Hindlimb muscle (tissue), 1 donor: ENCODE results near the gene FAM3D. TPM values are rescaled to one million over a fixed set of nuclear protein-coding genes. Genes with fewer than 3 reads are reported as not detected.
"Not testable (repeated sequence)": the region's sequence is repeated elsewhere in the genome, so short reads cannot be mapped to it uniquely, and the experiment has no call there.

Experiments
- DNase-seq: peaks from one replicate; pipeline ENCODE4 v3.0.0-alpha.2; 2013
- polyA plus RNA-seq: library from polyadenylated mRNA; unstranded; fragments of 120-200 nt; gene quantifications from one replicate; pipeline ENCODE4 v1.2.1, GENCODE V29; 2013; ENCODE audit not compliant: insufficient read length

Gene FAM3D, protein sequence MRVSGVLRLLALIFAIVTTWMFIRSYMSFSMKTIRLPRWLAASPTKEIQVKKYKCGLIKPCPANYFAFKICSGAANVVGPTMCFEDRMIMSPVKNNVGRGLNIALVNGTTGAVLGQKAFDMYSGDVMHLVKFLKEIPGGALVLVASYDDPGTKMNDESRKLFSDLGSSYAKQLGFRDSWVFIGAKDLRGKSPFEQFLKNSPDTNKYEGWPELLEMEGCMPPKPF
- not detected for polyA plus RNA-seq

GRCh38 chr3:58666683-58667082 is at the start of gene FAM3D:
FAM3D (minus strand) TSS chr3:58666774; CDS start chr3:58655563, 11,211 bp downstream.
- no peak for DNase-seq

- DNase-seq: no peak
These were observed 47.3 kb upstream of the FAM3D start for GRCh38 chr3:58713715-58714401.

DNA sequence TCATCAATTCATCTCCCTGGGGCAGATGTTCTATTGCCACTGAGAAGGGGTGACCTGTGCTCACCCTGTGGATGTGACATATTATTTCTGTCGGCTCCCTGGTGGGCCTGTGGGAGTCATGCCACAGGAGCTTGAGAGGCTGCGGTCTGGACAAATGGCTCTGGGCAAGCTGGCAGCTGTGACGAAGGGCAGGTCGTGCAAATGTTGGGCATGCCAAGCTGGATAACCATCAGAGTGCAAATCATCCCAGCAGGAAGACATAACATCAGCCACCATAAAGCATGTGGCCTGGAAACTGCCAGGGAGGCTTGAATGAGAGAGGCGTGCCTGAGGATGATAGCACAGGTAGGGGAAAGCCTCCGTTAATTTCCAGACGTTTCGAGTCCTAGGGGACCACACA is 45.3 kb upstream of the FAM3D start:
- DNase-seq: no peak

DNA sequence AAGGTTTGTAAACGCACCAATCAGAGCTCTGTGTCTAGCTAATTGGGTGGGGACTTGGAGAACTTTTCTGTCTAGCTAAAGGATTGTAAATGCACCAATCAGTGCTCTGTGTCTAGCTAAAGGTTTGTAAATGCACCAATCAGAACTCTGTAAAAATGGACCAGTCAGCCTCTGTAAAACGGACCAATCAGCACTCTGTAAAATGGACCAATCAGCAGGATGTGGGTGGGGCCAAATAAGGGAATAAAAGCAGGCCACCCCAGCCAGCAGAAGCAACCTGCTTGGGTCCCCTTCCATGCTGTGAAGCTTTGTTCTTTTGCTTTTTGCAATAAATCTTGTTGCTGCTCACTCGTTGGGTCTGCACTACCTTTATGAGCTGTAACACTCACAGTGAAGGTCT is 42.4 kb upstream of the FAM3D start:
- DNase-seq: not testable (repeated sequence)

DNA sequence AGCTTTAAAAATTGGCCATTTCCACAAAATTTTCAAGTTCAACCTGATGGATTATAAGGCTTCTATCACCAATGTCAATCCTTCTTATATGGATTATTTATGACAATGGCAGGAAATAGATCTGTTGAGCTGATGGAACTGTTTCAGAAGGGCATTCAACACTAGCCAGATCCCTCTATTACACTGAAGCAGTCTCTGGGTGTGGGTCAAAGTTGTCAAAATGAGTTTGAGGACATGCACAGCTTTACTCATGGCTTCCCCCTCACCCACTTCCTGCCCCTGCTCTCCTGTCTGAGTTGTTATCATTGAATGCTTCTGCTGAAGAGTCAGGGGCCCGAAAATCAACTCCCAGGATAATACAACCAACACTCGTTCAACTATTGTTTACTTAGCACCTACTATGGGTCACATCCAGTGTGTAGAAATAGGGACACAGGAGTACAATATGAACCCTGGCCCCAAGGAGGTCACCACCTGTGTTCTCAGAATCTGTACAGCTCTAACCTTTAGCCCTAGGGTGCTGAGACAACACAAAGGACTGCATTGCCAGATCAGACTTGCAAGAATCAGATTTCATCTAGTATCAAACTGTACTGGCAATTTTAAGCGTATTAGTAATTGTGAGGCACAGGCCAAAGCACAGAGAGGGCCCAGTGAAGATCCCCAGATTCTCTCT is 41.7 kb upstream of the FAM3D start:
- DNase-seq: no peak

- DNase-seq: no peak
These were observed 40.9 kb upstream of the FAM3D start for GRCh38 chr3:58707390-58707930.

- no peak for DNase-seq
These were observed 40.0 kb upstream of the FAM3D start for GRCh38 chr3:58706395-58707167.

DNA sequence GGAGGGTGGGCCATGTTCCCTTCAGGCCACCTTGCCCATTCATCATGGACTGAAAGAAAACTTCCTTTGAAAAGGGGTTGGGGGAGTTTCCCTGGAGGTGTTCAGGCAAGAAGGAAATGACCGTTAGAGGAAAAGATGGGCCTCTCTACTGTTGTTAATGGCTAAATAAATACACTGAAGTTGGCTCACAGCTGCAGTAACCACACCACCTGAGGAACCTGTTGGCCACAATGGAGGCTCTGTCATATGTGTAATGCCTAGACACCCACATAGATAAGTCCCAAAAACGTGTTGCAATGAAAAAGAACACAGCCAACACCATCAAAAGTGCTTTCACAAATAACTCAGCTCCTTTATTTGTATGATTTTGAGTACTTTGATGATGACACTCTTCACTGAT is 38.2 kb upstream of the FAM3D start:
- no peak for DNase-seq

DNA sequence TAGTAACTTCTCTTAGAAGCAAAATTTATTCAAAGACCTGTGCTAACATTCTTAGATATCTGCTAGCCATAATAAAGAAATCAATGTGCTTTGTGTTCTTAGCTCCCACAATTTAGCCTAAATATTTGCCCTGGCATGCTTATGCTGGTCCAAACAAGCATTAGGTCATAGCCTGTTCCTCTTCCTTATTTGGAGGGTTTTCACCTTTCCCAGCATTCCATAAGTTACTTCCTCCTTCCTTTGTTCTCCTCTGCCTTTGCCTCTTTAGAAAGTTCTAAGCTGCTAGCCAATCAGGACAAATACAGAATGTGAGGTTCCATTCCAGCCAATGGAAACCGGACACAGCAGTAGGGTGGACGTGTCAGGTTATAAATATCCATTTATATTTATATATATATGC is 37.7 kb upstream of the FAM3D start:
- not testable (repeated sequence) for DNase-seq

- no peak for DNase-seq
These were observed 31.7 kb upstream of the FAM3D start for GRCh38 chr3:58698246-58698645.

GRCh38 chr3:58697561-58697960 is 31.0 kb upstream of the FAM3D start:
- no peak for DNase-seq

DNA sequence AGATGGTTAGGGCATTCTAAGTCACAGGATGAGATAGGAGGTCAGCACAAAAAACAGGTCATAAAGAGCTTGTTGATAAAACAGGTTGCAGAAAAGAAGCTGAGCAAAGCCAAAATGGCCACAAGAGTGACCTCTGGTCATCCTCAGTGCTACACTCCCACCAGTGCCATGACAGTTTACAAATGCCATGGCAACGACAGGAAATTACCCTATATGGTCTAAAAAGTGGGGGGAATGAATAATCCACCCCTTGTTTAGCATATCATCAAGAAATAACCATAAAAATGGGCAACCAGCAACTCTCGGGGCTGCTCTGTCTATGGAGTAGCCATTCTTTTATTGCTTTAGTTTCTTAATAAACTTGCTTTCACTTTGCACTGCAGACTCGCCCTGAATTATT is 30.2 kb upstream of the FAM3D start:
- not testable (repeated sequence) for DNase-seq

DNA sequence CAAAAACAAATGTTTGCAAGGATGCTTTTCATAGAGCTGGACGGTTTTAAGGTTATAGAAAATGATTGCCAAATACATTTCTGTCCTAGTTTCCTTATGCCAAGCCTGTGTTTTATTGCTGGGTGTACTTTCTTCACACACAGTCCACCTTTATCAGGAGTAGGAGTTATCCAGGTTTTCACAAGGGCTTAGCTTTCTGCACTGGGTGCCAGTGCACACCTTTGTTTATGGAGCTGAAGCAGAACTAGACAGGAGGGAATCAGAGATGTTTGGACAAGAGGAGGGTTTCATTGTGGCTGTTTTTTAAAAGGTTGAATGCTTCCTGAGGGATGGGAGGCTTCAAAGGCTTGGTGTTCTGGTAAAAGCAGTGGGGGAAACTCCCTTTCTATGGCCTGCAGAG is 29.5 kb upstream of the FAM3D start:
- DNase-seq: no peak

DNA sequence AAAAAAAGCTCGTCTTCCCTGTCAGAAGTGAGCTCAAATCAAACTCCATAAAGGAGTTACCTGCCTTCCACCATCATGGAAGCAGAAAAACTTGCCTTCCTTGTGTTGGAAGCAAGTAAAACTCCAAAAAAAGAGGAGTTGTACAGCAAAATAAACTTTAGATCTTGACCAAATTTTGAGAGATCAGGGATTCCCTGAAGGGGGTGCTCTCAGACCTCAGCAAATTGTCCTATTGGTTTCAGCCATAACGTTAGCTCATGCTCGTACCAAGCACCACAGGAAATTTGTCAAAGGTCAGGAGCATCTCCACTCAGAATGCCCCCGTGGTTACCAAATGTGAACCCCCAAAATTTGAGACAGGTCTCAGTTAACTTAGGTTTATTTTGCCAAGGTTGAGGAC is 28.7 kb upstream of the FAM3D start:
- DNase-seq: not testable (repeated sequence)

- DNase-seq: no peak
These were observed 27.6 kb upstream of the FAM3D start for GRCh38 chr3:58693940-58694850.

DNA sequence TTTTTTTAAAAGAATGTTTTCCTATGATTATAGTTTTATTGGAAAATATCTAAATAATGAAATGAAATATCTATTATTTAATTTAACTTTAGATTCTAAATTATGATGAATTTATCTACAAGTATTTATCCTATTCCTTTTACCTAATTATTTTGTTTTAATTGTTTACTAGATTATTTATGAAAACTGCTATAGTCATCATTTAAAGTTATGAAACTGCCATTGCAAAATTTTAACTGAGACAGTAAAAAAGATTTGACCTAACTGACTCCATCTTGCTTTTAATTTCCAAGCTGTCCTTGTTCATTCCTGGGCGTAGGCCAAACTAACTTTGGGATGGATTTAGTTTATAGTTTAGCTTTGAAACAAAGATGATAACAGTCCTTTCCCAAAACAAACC is 25.9 kb upstream of the FAM3D start:
- DNase-seq: no peak

- DNase-seq: no peak
These were observed 25.4 kb upstream of the FAM3D start for GRCh38 chr3:58691997-58692396.

DNA sequence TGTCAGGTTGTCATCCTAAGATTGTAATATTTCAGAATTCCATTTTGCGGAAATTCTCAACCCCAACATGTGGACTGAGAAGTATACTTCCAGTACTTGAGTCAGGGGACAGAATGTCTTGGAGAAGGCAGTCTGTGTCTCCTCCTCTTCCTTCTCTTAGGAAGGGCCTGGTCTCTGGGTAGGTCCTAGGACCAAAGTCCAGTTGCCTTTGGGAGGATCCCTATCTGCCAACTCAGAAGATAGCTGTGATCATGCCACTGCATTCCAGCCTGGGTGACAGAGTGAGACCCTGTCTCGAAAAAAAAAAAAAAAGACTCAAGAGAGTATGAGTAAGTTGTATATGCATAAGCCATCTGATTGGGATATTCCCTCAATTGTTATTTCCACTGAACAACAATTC is 23.9 kb upstream of the FAM3D start:
- no peak for DNase-seq

- no peak for DNase-seq
These were observed 22.0 kb upstream of the FAM3D start for GRCh38 chr3:58688574-58688973.

DNA sequence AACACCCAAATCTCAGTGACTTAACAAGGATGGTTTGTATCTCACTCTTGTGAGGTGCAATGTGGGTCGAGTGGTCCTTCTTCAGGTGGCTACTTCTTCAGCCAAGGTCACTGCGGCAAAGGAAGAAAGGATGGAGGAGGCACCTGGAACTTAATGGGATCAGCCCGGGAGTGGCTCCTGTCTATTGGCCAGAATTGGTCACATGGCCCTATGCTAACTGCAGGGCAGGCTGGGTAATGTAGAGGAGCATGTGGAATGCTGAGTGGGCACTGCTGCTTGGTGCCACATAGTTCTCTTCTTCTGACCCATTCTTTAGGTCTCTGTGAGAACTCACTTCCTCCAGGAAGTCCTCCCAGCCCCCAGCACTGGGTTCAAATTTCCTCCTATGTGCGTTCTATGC is 20.3 kb upstream of the FAM3D start:
- DNase-seq: no peak

DNA sequence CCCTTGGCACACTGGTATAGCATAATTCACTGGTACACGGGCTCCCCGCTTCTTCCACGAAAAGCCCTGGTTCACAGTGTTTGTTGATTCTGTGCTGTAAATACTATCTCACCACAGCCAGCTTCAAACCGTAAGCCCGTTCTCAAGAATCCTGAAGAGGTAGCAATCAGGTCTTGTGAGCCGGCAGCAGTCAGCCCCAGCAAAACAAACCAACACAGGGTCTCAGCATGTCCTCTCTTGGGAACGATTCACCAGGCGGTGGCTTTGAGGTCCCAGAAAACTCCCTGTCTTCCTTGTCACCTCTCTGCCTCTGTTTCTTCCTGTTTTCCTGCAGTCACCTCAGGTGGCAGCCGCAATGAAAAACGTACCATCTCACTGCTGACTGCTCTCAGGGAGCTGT is 19.1 kb upstream of the FAM3D start:
- no peak for DNase-seq

GRCh38 chr3:58683466-58683865 is 16.9 kb upstream of the FAM3D start:
- DNase-seq: no peak
